GM10248 (cell line): Measurements from ENCODE around the gene TOR4A.

Experiments used
- CTCF ChIA-PET: fragments of 300-600 bp; sonication (Branson Sonifier 250); formaldehyde crosslinking; extraction: SDS; loops from one replicate; lab custom pipeline; 2021; ENCODE audit warnings: antibody characterized with exemption; lab: Yijun Ruan, JAX
- POLR2A ChIA-PET: fragments of 350-650 bp; sonication (Branson Sonifier 250); formaldehyde crosslinking; extraction: SDS; loops from one replicate; lab custom pipeline; 2020; ENCODE audit warnings: antibody characterized with exemption; lab: Yijun Ruan, JAX
- DNase-seq: peaks from one replicate; pipeline ENCODE4 v3.0.0; 2012; ENCODE audit errors: extremely low spot score
- CTCF ChIP-seq: IDR thresholded peaks from 2 replicates; pipeline ENCODE4 v1.5.1; 2012; ENCODE audit warnings: mild to moderate bottlenecking, low read depth; ENCODE audit errors: extremely low read depth, missing control alignments, control extremely low read depth

Gene TOR4A

GRCh38 chr9:137279741-137280473, 2.4 kb downstream of the TOR4A start:
- TF ChIP-seq CTCF: no peak
- CTCF ChIA-PET: interaction anchor here (0.7 to 1.6 kb wide), 4 partner anchors 11 to 143 kb away, joined by 3 read pairs; partner anchors contain the start of genes EXD3 and NOXA1
- DNase-seq: no peak
- POLR2A ChIA-PET: interaction anchor here (0.6 kb wide), 1 partner anchor 22 kb away, joined by 4 read pairs; no protein-coding TSS in a partner anchor

- peak; percentile 41 for TF ChIP-seq CTCF
- peak; percentile 67 for DNase-seq
- POLR2A ChIA-PET: interaction anchor here (0.6 kb wide), 1 partner anchor 23 kb away, joined by 4 read pairs; no protein-coding TSS in a partner anchor
- CTCF ChIA-PET: interaction anchor here (0.8 to 2.2 kb wide), 3 partner anchors 22 to 46 kb away, joined by 3 to 10 read pairs (median 3); partner anchors contain the start of gene NRARP
Measured at GRCh38 chr9:137280474-137281344, 3.2 kb downstream of the TOR4A start.

- ChIA-PET POLR2A (no interaction called here), CTCF (interaction anchor here (1.0 to 2.2 kb wide), 2 partner anchors 21 to 48 kb away, joined by 3 to 10 read pairs; partner anchors contain the start of gene NRARP)
- no peak for DNase-seq
- TF ChIP-seq CTCF: no peak
Measured at GRCh38 chr9:137281345-137282116, 4.0 kb downstream of the TOR4A start.

GRCh38 chr9:137286975-137287383, 9.5 kb downstream of the TOR4A start:
- TF ChIP-seq CTCF: peak; percentile 41
- POLR2A ChIA-PET: interaction anchor here (1.0 to 1.4 kb wide), 2 partner anchors 9 to 15 kb away, joined by 3 read pairs; partner anchors contain the start of genes NRARP and TOR4A
- CTCF ChIA-PET: interaction anchor here (0.7 to 2.3 kb wide), 18 partner anchors 9 to 248 kb away, joined by 3 to 11 read pairs (median 4); partner anchors contain the start of genes EXD3, NELFB, NOXA1 and NRARP
- peak; percentile 62 for DNase-seq

GRCh38 chr9:137293094-137293481, 15.6 kb downstream of the TOR4A start:
- no peak for TF ChIP-seq CTCF
- CTCF ChIA-PET: interaction anchor here (1.4 to 1.8 kb wide), 2 partner anchors 9 to 258 kb away, joined by 3 to 7 read pairs; partner anchors contain the start of gene NRARP
- DNase-seq: no peak
- POLR2A ChIA-PET: interaction anchor here (0.7 to 1.4 kb wide), 2 partner anchors 9 to 18 kb away, joined by 5 to 6 read pairs; partner anchors contain the start of gene NRARP
